Measurements from ENCODE around the gene ACTR1B.
"Not testable (repeated sequence)": the region's sequence is repeated elsewhere in the genome, so short reads cannot be mapped to it uniquely, and the experiment has no call there.

The ACTR1B gene

DNA sequence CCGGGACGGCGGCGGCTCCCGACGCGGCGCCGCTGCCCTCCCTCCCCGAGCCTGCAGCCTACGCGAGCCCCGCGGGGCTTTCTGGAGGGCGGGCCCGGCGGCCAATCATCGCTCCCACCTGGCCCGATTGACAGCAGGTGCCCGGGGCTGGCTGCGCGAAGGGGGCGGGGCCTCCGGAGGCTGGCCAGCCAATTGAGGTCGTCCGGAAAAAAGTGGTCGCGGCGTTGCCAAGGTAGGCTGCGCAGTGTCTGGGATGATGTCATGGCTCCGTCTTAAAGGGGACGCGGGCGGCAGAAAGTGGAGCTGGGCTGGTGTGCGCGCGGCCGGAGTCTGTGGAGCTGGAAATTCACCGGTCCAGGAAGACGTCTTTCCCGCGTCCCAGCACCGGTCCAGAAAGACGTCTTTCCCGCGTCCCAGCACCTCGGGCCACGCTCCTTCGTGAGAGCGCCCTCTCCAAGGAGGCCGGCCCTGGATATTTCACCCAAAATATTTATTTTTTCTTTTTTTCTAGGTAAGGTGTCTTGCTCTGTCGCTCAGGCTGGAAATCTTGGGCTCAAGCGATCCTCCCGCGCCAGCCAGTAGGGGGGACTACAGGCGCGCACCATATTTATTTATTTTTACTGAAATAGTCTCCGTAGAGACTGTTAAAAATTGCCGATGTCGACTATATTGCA lies at the start of gene ACTR1B:
Gene ACTR1B (minus strand): TSS at position 83 of the 674 bp plus-strand sequence. CDS start 154 bp downstream, outside the sequence.
- DNase-seq (ENCODE audit: low read depth): peak; percentile 92

DNA sequence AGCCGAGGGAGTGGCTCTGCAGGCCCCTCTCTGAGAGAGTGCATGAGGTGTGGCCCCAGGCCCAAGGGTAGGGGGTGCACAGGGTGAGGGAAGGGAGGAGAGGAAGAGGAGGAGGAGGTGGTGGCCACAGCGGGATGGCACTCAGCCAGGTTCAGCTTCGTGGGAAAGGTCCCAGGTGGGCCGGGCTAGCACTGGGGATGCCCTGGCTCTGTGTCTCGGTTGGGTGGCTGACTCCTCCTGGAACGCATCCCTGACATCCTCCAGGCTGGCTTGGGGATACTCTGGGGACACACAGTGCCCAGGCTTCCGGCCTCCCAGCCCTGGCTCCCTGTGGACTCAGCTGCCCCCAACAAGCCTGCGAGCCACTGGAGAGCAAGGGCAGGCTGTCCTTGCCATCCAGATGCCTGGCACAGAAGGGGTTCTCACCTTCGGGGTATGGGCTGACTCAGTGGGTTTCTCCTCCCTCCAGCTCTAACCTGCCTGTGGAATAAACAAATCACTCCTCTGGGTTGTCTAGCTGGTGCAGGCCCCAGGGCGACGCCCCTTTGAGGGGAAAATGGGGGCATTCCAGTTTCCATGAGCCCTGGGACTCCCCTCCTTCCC lies 49.0 kb upstream of the ACTR1B start:
- no peak for DNase-seq (ENCODE audit: low read depth)

DNA sequence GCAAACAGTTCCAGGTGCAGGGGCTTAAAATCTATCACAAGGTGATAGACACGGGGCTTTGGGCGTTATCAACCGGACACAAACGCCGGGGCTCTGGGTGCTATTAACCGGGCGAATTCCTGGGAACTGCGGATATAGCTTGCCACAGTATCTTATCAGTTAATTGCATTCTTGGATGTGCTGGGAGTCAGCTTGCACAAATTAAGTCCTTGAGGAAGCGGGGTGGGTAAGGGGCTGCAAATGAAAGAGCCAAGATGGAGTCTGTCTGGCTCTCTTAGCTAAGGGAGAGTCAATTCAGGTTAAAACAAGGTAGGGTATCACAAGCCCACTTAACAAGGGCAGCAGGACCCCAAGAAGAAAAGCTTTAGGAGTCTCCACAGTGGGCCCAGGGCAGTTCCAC lies 48.3 kb upstream of the ACTR1B start:
- not testable (repeated sequence) for DNase-seq (ENCODE audit: low read depth)

DNA sequence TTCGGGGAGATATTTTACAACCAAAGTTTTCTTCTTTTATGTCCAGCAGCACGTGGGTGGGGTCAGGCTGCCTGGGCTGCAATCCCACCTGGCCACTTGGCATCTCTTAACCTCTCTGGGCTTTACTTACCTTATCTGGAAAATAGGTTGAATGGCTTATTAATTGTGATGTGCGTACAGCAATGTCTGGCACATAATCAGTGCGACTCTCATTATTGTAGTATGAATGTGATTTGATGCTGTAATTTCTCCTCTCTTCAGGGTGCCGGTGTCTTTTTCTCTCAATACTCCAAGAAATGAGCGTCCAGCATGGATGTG lies 47.5 kb upstream of the ACTR1B start:
- no peak for DNase-seq (ENCODE audit: low read depth)

DNA sequence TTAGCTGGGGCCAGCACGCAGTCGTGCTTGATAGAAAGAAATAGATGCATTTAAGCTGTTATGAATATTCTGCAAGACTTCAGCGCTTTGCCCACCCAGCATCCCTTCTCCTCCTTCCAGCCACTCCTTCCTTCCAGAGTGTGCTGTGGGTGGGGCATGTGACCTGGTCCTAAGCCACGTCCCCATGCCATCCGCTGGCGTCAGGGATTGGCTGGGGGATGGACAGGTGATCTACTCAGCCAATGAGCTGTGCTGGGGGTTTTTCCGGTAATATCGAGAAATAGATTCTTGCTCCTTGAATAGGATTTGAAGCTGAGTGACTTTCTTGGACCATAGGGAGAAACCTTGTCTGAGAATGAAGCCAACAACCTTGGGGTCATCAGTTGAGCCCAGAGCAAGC lies 44.8 kb upstream of the ACTR1B start:
- no peak for DNase-seq (ENCODE audit: low read depth)

DNA sequence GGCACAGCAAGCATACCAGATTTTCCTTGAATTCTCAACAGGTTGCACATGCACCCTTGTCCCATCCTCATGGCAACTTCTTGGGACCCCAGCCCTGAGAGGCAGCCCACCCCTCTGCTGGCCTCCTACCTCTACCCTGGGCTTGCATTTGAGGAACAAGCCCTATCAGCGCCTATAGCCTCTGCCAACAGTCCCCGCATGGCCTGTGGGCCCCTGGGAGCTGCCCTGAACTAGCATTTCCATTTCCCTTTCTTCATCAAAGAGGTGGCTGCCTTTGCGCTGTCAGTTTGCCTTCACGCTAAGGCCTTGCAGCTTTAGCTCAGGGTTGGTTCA lies 44.2 kb upstream of the ACTR1B start:
- no peak for DNase-seq (ENCODE audit: low read depth)

DNA sequence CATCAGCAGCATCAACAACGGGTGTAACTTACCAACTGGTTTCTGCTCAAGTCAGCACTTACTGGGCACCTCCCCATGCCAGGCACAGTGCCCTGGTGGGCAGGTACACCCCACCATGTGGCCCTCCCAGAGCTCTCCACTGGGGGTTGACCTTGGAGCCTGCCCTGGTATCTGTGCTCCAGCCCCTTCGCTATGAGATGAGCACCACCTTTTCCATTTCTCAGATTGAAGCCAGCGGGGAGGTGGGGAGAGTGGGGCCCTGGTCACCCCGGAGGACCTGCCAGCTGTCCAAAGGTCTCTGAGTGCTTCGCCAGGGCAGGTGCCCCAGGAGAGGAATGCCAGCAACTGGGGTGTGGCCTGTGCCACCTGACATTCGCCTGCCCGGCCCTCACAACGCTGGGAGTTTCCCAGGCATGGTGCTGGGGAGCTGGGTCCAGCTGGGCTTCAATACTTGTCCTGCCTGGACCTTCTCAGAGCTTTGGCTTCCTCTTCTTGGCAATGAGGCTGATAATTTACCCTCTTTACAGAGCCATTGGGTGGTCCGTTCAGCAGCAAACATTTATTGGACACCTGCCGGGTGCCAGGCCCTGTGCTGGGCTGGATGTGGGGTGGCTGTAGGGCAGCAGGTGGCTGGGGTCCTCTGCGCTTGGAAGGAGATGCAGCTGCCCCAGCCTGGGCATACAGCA lies 43.7 kb upstream of the ACTR1B start:
- DNase-seq (ENCODE audit: low read depth): no peak

GRCh38 chr2:97706708-97707345 lies 43.0 kb upstream of the ACTR1B start:
- DNase-seq (ENCODE audit: low read depth): no peak

- DNase-seq (ENCODE audit: low read depth): no peak
Observed at GRCh38 chr2:97706112-97706511, 42.3 kb upstream of the ACTR1B start.

DNA sequence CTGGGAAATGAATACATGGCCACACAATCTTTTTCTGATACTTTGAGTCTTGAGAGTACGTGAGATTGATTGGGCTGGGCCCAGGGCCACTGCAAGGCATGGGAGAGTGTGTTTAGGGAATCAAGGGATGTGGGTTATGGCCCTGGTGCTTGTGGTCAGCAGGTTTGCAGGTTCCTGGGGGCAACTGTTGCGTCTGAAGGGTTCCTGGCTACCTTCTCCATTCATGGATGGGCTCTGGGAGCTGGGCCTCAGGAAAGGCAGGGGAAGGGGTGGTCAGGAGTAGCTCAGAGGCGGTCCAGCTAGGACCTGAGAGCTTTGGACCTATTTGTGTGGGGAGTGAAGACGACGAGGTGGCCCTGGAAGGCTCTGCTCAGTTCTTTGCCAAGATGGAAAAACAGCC lies 41.1 kb upstream of the ACTR1B start:
- DNase-seq (ENCODE audit: low read depth): no peak

- DNase-seq (ENCODE audit: low read depth): no peak
Observed at GRCh38 chr2:97703741-97704140, 39.9 kb upstream of the ACTR1B start.

DNA sequence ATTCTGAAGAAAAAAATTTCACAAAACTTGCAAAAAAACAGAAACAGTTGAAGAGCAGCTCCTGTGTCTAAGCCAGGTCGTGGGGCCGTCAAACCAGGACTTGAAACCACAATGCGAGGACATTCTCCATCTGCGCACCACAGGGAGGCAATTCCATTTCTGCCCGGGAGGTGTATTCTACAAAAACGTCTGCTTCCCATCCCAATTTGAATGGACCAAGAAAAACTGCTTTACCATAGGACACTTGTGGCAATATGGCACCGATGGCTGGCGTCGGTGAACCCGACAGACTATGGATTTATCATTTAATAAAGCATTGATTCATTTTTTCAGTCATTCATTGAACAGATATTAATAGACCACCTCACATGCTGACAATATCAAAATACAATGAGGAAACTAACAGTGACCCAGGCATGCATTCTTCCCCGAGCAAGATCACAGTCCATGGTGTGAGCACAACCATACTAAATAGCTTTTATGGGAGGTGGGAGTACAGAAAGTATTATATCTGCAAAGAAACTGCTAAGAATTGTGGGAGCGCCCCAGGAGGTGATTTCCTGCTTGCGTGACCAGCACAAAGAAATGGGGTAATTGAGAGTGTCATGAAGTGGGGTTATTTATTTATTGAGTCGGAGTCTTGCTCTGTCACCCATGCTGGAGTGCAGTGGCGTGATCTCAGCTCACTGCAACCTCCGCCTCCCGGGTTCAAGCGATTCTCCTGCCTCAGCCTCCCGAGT lies 39.1 kb upstream of the ACTR1B start:
- DNase-seq (ENCODE audit: low read depth): no peak

- DNase-seq (ENCODE audit: low read depth): no peak
Observed at GRCh38 chr2:97701851-97702465, 38.1 kb upstream of the ACTR1B start.

- DNase-seq (ENCODE audit: low read depth): no peak
Observed at GRCh38 chr2:97701186-97701585, 37.3 kb upstream of the ACTR1B start.

DNA sequence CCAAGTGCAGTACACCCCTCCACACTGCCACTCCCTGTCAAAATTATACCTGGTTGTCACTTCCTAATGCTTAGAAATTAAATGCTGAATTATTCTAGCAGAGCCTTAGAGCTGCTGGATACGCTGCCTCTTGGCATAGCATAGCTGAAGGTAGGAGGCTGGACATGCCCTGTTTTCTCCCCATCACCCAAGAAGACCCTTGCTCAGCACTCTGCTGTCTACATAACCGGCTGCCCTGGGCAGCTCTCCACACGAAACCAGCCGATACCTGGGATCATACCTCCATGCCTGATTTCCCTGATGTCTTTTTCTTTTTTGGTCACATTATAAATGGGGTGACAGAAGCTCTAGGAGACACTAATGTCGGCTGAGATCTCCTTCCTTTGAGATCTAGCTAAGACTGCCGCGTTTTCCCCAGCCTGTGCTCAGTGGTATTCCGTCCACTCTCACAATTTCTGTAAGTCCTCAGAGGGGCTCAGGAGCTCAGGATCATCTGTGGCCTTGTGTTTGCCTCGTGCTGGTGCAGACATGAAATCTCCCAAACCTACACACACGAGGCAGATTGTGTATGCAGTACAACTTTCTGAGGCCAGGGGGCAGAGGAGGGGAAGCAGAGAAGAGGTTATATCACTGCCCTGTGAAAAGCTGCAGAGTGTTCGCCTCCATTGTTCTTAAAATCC lies 36.1 kb upstream of the ACTR1B start:
- DNase-seq (ENCODE audit: low read depth): peak; percentile 11

- DNase-seq (ENCODE audit: low read depth): no peak
Observed at GRCh38 chr2:97698530-97698929, 34.7 kb upstream of the ACTR1B start.

DNA sequence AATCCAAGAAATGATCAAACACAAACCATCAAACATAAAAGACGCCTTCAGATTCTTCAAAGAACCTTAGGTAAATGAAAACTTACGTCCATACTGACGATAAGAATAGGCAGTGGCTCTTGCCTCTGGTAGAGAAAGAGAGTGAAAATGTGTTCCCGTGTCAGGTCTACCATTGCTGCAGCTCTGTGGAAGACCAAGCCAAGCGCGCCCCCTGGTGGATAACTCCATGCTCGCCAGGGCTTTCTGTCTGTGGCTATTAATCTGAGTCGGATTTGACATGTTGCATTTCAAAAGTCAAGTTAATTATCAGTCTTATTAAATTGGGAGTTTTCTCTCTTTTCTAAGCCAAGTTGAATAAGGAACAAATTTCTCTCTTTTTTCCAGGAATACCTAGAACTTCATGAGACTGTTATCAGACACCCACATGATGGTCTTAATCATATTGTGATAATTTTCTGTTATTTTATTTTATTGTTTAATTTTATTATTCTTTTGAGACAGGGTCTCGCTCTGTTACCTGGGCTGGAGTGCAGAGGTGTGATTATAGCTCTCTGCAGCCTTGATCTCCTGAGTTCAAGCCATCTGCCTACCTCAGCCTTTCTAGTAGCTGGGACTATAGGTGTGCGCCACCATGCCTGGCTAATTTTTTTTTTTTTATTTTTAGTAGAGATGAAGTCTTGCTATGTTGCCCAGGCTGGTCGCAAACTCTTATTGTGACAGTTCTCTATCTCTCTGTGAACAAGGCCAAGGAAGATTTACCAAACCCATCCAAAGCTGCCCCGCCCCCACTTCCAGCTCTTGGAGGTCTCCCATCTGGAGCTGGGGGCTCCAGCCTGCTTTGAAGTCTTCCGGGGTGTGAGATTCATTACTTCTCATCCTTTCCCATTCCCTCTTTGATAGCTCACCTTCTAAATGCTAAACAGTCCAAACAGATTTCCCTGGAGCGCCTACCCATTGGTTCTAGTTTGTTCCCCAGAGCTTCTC lies 33.7 kb upstream of the ACTR1B start:
- peak; percentile 45 for DNase-seq (ENCODE audit: low read depth)

DNA sequence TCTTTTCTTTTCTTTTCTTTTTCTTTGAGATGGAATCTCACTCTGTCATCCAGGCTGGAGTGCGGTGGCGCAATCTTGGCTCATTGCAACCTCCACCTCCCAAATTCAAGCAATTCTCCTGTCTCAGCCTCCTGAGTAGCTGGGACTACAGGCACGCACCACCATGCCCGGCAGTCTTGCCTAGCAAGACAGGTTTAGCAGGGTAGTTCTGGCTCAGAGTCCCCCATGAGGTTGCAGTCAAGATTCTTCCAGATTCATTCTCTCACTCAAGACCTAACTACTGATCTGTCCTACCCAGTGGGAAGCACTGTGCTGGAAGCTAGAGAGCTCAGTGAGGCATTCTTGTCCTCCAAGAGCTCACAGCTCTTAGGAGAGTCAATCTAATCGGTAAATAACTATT lies 31.9 kb upstream of the ACTR1B start:
- DNase-seq (ENCODE audit: low read depth): no peak

GRCh38 chr2:97693476-97693875 lies 29.6 kb upstream of the ACTR1B start:
- DNase-seq (ENCODE audit: low read depth): no peak

GRCh38 chr2:97691166-97691565 lies 27.3 kb upstream of the ACTR1B start:
- DNase-seq (ENCODE audit: low read depth): no peak

Data from non-pigmented ciliary epithelial cell (primary cell).